ENCODE data around the gene PNPLA5.

GRCh38 chr22:43924877-43925276, 33.1 kb upstream of the PNPLA5 start:
- TF ChIP-seq CSDC2 (CRISPR knock-in tag; IDR thresholded peaks at IDR 0.05) (no peak), ZC3H10 (CRISPR knock-in tag; IDR thresholded peaks at IDR 0.05) (no peak), ZFP3 (CRISPR knock-in tag; IDR thresholded peaks at IDR 0.05) (no peak), ZNF565 (CRISPR knock-in tag; conservative IDR thresholded peaks at IDR 0.05; ENCODE audit: low read depth) (no peak), GLIS3 (CRISPR knock-in tag; IDR thresholded peaks at IDR 0.05) (no peak), PATZ1 (CRISPR knock-in tag; IDR thresholded peaks at IDR 0.05; ENCODE audit: borderline replicate concordance) (no peak)

Measured in SK-N-SH treated with all-trans-retinoic acid at 6 μM for 48 hours (cell line).